Activated CD8-positive, alpha-beta memory T cell treated with anti-CD3 and anti-CD28 coated beads, Interleukin-2, amount 50 U/mL, for 1 hour (primary cell): Measurements from ENCODE around the gene LRP2.

Source experiments
- DNase-seq: peaks from one replicate; pipeline ENCODE4 v3.0.0-alpha.2; 2020; ENCODE audit errors: extremely low read depth

Gene LRP2

GRCh38 chr2:169240405-169240804 lies 121.9 kb downstream of the LRP2 start:
- DNase-seq, result no peak

- no peak for DNase-seq
Measured at GRCh38 chr2:169237939-169238338, 124.4 kb downstream of the LRP2 start.

GRCh38 chr2:169237286-169237685 lies 125.0 kb downstream of the LRP2 start:
- no peak for DNase-seq

GRCh38 chr2:169232551-169233154 lies 129.7 kb downstream of the LRP2 start:
- DNase-seq, result no peak

GRCh38 chr2:169230204-169230603 lies 132.1 kb downstream of the LRP2 start:
- DNase-seq, result no peak

GRCh38 chr2:169229590-169229989 lies 132.7 kb downstream of the LRP2 start:
- no peak for DNase-seq

GRCh38 chr2:169225906-169226305 lies 136.4 kb downstream of the LRP2 start:
- no peak for DNase-seq

- no peak for DNase-seq
Measured at GRCh38 chr2:169225233-169225750, 137.0 kb downstream of the LRP2 start.

GRCh38 chr2:169222665-169223064 lies 139.7 kb downstream of the LRP2 start:
- DNase-seq, result no peak

- DNase-seq, result no peak
Measured at GRCh38 chr2:169221745-169222369, 140.5 kb downstream of the LRP2 start.

GRCh38 chr2:169210917-169211316 lies 151.4 kb downstream of the LRP2 start:
- DNase-seq, result no peak

GRCh38 chr2:169208026-169208425 lies 154.3 kb downstream of the LRP2 start:
- DNase-seq, result no peak

GRCh38 chr2:169205176-169205575 lies 157.2 kb downstream of the LRP2 start:
- no peak for DNase-seq

- DNase-seq, result no peak
Measured at GRCh38 chr2:169203952-169204351, 158.4 kb downstream of the LRP2 start.

GRCh38 chr2:169200756-169201155 lies 161.6 kb downstream of the LRP2 start:
- no peak for DNase-seq

- DNase-seq, result no peak
Measured at GRCh38 chr2:169193618-169194017, 168.7 kb downstream of the LRP2 start.

GRCh38 chr2:169190197-169190775 lies 172.0 kb downstream of the LRP2 start:
- no peak for DNase-seq

GRCh38 chr2:169189132-169189531 lies 173.2 kb downstream of the LRP2 start:
- no peak for DNase-seq

- DNase-seq, result no peak
Measured at GRCh38 chr2:169185711-169186110, 176.6 kb downstream of the LRP2 start.

- no peak for DNase-seq
Measured at GRCh38 chr2:169184074-169184473, 178.3 kb downstream of the LRP2 start.

GRCh38 chr2:169182573-169182972 lies 179.8 kb downstream of the LRP2 start:
- no peak for DNase-seq

- DNase-seq, result no peak
Measured at GRCh38 chr2:169178804-169179390, 183.4 kb downstream of the LRP2 start.

GRCh38 chr2:169178364-169178763 lies 184.0 kb downstream of the LRP2 start:
- no peak for DNase-seq
